PC-9 (cell line): ENCODE results near the gene PLOD3. TPM values are rescaled to one million over a fixed set of nuclear protein-coding genes. Genes with fewer than 3 reads are reported as not detected.
"Not testable (repeated sequence)": the region's sequence is repeated elsewhere in the genome, so short reads cannot be mapped to it uniquely, and the experiment has no call there.

Experiments
- BruUV-seq: library from RNA; stranded (reverse); fragments of 400-500 nt; replicated peaks from 2 replicates; lab custom pipeline; 2021; lab: Mats Ljungman, UMichigan
- CTCF ChIA-PET: fragments of 300-600 bp; sonication (Branson Sonifier 250); formaldehyde crosslinking; loops from one replicate; lab custom pipeline; 2022; ENCODE audit warnings: antibody characterized with exemption; lab: Charles Lee
- POLR2A ChIA-PET: fragments of 300-600 bp; sonication (Branson Sonifier 250); formaldehyde crosslinking; loops from one replicate; lab custom pipeline; 2022; ENCODE audit warnings: antibody characterized with exemption; ENCODE audit not compliant: unreplicated experiment; lab: Charles Lee
- DNase-seq, 2 experiments: peaks; one replicate each; pipeline versions ENCODE4 v3.0.0 to v3.0.0-alpha.2; 2015 to 2022; ENCODE audit warnings: mixed read lengths in 1 of 2
- H2AFZ ChIP-seq: fragments of 200-600 bp; sonication (generic); 2 replicates; pipeline ENCODE4 v1.8.1; 2017; ENCODE audit warnings: antibody characterized with exemption
- H3F3A ChIP-seq: fragments of 200-600 bp; sonication (generic); 2 replicates; pipeline ENCODE4 v1.8.1; 2017; ENCODE audit warnings: antibody characterized with exemption, mild to moderate bottlenecking, low read depth; ENCODE audit not compliant: insufficient read depth
- H3K27ac ChIP-seq: fragments of 200-600 bp; sonication (generic); 2 replicates; pipeline ENCODE4 v1.6.1; 2016; ENCODE audit warnings: mixed run types
- H3K27me3 ChIP-seq: fragments of 200-600 bp; sonication (generic); 2 replicates; pipeline ENCODE4 v1.6.1; 2016; ENCODE audit warnings: low read depth, mixed run types; ENCODE audit not compliant: insufficient read depth
- H3K36me3 ChIP-seq: fragments of 200-600 bp; sonication (generic); 2 replicates; pipeline ENCODE4 v1.6.1; 2016; ENCODE audit warnings: low read depth, mixed run types
- H3K4me1 ChIP-seq: fragments of 200-600 bp; sonication (generic); replicated peaks from 2 replicates; pipeline ENCODE4 v1.6.1; 2016; ENCODE audit warnings: mixed run types; ENCODE audit not compliant: insufficient read depth
- H3K4me2 ChIP-seq: fragments of 200-600 bp; sonication (generic); 2 replicates; pipeline ENCODE4 v1.6.1; 2017; ENCODE audit warnings: mixed run types
- H3K4me3 ChIP-seq: fragments of 200-600 bp; sonication (generic); 2 replicates; pipeline ENCODE4 v1.6.1; 2016; ENCODE audit warnings: mixed run types
- H3K79me2 ChIP-seq: fragments of 200-600 bp; sonication (generic); 2 replicates; pipeline ENCODE4 v1.6.1; 2017; ENCODE audit warnings: low read depth, mixed run types
- H3K9me2 ChIP-seq: fragments of 200-600 bp; sonication (generic); 2 replicates; pipeline ENCODE4 v1.8.1; 2017; ENCODE audit warnings: mild to moderate bottlenecking; ENCODE audit not compliant: insufficient read depth
- H3K9me3 ChIP-seq: fragments of 200-600 bp; sonication (generic); 2 replicates; pipeline ENCODE4 v1.8.1; 2016; ENCODE audit warnings: low read depth; ENCODE audit not compliant: insufficient read depth
- H4K20me1 ChIP-seq: fragments of 200-600 bp; sonication (generic); 2 replicates; pipeline ENCODE4 v1.8.1; 2017; ENCODE audit not compliant: insufficient read depth
- EZH2 ChIP-seq: fragments of 200-600 bp; sonication (generic); IDR thresholded peaks from 2 replicates; pipeline ENCODE4 v1.8.0; 2017; ENCODE audit warnings: antibody characterized with exemption, low read depth
- intact Hi-C: fragments of 100-400 bp; cut with micrococcal nuclease; formaldehyde crosslinking; loops from one replicate; pipeline ENCODE4 v1.10.0; 2022; ENCODE audit not compliant: unreplicated experiment
- total RNA-seq: library from RNA; stranded (reverse); gene quantifications from 2 replicates; pipeline ENCODE4 v1.2.3, GENCODE V29; 2021
- TF ChIP-seq, protein P1 (sequence below): fragments of 200-600 bp; sonication (generic); conservative IDR thresholded peaks from 2 replicates; pipeline ENCODE4 v1.6.1; 2017; ENCODE audit warnings: mixed run types, antibody characterized with exemption, mild to moderate bottlenecking, moderate library complexity

The PLOD3 gene
- total RNA-seq, 1 experiment from 2014 or later = 93.2 TPM

DNA sequence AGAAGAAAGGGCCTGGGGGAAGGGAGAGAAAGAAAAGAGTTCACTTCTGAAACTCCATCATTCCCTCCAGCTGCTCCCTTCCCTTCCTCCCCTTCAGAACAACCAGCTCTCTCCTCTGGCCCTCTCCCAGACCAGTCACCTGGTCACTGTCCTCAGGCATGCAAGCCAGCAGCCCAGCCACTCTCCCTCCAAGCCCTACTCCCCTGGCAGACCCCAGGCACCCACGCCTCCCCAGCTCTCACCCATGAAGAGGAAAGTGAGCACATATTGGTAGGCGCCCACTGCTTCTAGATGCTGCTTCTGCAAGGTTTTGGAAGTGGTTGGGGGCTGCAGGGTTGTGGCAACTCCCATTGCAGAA, 16.9 kb downstream of the PLOD3 start:
- Histone ChIP-seq H3K27me3 (no peaks in the 10 kb centered on the region), H3K9me3 (no peaks in the 10 kb centered on the region), H3K4me1 (no peaks in the 10 kb centered on the region), H3K9me2 (no peaks in the 10 kb centered on the region), H3K4me2 (no peak overlapping the region), H3F3A (no peaks in the 10 kb centered on the region), H3K79me2 (no peaks in the 10 kb centered on the region), H3K27ac (no peak overlapping the region), H3K36me3 (no peaks in the 10 kb centered on the region), H2AFZ (no peak overlapping the region), H3K4me3 (no peak overlapping the region), H4K20me1 (no peaks in the 10 kb centered on the region)
- DNase-seq = no peak
- intact Hi-C loops = no loop called here
- no TSS peak for BruUV-seq
- ChIA-PET POLR2A (no interaction called here), CTCF (no interaction called here)
- TF ChIP-seq EZH2 = no peak
- TF ChIP-seq, protein P1, sequence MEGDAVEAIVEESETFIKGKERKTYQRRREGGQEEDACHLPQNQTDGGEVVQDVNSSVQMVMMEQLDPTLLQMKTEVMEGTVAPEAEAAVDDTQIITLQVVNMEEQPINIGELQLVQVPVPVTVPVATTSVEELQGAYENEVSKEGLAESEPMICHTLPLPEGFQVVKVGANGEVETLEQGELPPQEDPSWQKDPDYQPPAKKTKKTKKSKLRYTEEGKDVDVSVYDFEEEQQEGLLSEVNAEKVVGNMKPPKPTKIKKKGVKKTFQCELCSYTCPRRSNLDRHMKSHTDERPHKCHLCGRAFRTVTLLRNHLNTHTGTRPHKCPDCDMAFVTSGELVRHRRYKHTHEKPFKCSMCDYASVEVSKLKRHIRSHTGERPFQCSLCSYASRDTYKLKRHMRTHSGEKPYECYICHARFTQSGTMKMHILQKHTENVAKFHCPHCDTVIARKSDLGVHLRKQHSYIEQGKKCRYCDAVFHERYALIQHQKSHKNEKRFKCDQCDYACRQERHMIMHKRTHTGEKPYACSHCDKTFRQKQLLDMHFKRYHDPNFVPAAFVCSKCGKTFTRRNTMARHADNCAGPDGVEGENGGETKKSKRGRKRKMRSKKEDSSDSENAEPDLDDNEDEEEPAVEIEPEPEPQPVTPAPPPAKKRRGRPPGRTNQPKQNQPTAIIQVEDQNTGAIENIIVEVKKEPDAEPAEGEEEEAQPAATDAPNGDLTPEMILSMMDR = no peak

GRCh38 chr7:101199522-101199921, 17.9 kb downstream of the PLOD3 start:
- H3K36me3 ChIP-seq, DNase-seq, H3K27ac ChIP-seq, H3K9me2 ChIP-seq, H3K4me2 ChIP-seq, H3F3A ChIP-seq, H3K4me1 ChIP-seq, H3K27me3 ChIP-seq, H3K4me3 ChIP-seq, H3K79me2 ChIP-seq, BruUV-seq, POLR2A ChIA-PET, H4K20me1 ChIP-seq, H3K9me3 ChIP-seq, H2AFZ ChIP-seq, intact Hi-C loops: not testable (repeated sequence)
- CTCF ChIA-PET = interaction anchor here (0.7 kb wide), 1 partner anchor 671 kb away, joined by 5 read pairs; no protein-coding TSS in a partner anchor

- Histone ChIP-seq H3K9me3 (no peaks in the 10 kb centered on the region), H2AFZ (no peak overlapping the region), H3K27ac (no peak overlapping the region), H3K27me3 (no peaks in the 10 kb centered on the region), H3K4me3 (no peak overlapping the region), H3F3A (no peaks in the 10 kb centered on the region), H3K79me2 (no peaks in the 10 kb centered on the region), H3K36me3 (no peaks in the 10 kb centered on the region), H3K4me1 (no peaks in the 10 kb centered on the region), H3K4me2 (no peak overlapping the region), H3K9me2 (no peaks in the 10 kb centered on the region), H4K20me1 (no peaks in the 10 kb centered on the region)
- BruUV-seq = no TSS peak
- ChIA-PET CTCF (interaction anchor here (0.7 kb wide), 1 partner anchor 36 kb away, joined by 4 read pairs; no protein-coding TSS in a partner anchor), POLR2A (no interaction called here)
- intact Hi-C loops = no loop called here
- no peak for DNase-seq
- no peak for TF ChIP-seq EZH2
- TF ChIP-seq, protein P1 = no peak
Observed at GRCh38 chr7:101198476-101198875, 18.9 kb downstream of the PLOD3 start.

DNA sequence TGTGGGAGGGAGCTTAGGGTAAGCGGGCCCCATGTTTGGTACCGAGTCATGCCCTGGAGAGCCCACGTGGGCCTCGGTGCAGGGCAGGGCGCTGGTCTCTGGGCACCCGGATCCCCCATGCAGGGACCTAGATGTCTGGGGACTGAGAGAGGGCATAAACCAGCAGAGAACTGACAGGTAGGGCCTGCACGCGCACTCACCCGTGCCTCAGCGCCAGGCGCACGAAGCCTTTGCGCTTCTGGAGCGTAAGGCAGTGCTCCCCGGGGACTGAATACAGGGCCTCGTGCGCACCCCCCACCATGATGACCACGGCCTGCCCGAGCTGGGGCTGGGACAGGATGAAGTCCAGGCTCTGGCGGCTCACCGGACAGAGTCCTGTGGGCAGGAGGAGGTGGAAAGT, 19.4 kb downstream of the PLOD3 start:
- ChIA-PET CTCF (no interaction called here), POLR2A (no interaction called here)
- Histone ChIP-seq H3K9me2 (no peaks in the 10 kb centered on the region), H3K79me2 (no peaks in the 10 kb centered on the region), H3K4me1 (no peaks in the 10 kb centered on the region), H4K20me1 (no peaks in the 10 kb centered on the region), H3K36me3 (no peaks in the 10 kb centered on the region), H3K4me2 (no peak overlapping the region), H2AFZ (no peak overlapping the region), H3F3A (no peaks in the 10 kb centered on the region), H3K27me3 (no peaks in the 10 kb centered on the region), H3K9me3 (no peaks in the 10 kb centered on the region), H3K4me3 (no peak overlapping the region), H3K27ac (no peak overlapping the region)
- DNase-seq = no peak
- no TSS peak for BruUV-seq
- TF ChIP-seq, protein P1 = no peak
- no peak for TF ChIP-seq EZH2
- intact Hi-C loops = no loop called here
